Vagina (tissue), 2 donors: ENCODE data around the gene ERCC2.

Source experiments
- POLR2A ChIP-seq, 2 donors: fragments of 450-650 bp; IDR thresholded peaks; one replicate each; pipeline ENCODE4 v1.6.1; 2017; ENCODE audit warnings: antibody characterized with exemption in 2 of 2, mild to moderate bottlenecking in 2 of 2, moderate library complexity in 2 of 2
- TF ChIP-seq, protein P1 (sequence below), 3 experiments: fragments of 450-650 bp in 2 of 3; fragments of 200-600 bp in 1 of 3; sonication (generic) in 1 of 3; IDR thresholded peaks; one replicate each; pipeline ENCODE4 v1.5.1; 2017 to 2019; ENCODE audit warnings: antibody characterized with exemption in 3 of 3, mild to moderate bottlenecking in 2 of 3, moderate library complexity in 2 of 3

DNA sequence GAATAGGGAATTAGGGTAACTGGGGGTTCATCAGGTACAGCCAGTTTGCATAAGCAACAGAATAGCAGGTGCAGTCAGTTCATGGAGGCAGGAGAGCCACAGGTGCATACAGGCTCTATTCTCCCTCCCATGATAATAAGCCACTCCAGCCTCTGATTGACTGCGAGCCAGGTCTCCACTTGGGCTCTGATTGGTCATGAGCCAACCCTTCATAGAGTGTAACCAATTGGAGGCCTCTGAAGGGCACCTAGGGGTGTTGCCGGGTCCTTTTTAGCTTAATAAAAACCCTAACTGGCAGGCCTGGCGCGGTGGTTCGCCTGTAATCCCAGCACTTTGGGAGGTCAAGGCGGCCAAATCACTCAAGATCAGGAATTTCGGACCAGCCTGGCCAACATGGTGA lies 39.0 kb downstream of the ERCC2 start:
- TF ChIP-seq, protein P1, sequence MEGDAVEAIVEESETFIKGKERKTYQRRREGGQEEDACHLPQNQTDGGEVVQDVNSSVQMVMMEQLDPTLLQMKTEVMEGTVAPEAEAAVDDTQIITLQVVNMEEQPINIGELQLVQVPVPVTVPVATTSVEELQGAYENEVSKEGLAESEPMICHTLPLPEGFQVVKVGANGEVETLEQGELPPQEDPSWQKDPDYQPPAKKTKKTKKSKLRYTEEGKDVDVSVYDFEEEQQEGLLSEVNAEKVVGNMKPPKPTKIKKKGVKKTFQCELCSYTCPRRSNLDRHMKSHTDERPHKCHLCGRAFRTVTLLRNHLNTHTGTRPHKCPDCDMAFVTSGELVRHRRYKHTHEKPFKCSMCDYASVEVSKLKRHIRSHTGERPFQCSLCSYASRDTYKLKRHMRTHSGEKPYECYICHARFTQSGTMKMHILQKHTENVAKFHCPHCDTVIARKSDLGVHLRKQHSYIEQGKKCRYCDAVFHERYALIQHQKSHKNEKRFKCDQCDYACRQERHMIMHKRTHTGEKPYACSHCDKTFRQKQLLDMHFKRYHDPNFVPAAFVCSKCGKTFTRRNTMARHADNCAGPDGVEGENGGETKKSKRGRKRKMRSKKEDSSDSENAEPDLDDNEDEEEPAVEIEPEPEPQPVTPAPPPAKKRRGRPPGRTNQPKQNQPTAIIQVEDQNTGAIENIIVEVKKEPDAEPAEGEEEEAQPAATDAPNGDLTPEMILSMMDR (IDR thresholded peaks at IDR 0.05) = no peak
- TF ChIP-seq POLR2A (IDR thresholded peaks at IDR 0.05) = no peak
